ENCODE measurements around the gene FOXN3. TPM values are rescaled to one million over a fixed set of nuclear protein-coding genes. Genes with fewer than 3 reads are reported as not detected.
A peak's percentile ranks its signal among the peaks of the same experiment; 100 is the strongest.

Gene FOXN3
- total RNA-seq, 1 donor from 2014 or later: 108 TPM

DNA sequence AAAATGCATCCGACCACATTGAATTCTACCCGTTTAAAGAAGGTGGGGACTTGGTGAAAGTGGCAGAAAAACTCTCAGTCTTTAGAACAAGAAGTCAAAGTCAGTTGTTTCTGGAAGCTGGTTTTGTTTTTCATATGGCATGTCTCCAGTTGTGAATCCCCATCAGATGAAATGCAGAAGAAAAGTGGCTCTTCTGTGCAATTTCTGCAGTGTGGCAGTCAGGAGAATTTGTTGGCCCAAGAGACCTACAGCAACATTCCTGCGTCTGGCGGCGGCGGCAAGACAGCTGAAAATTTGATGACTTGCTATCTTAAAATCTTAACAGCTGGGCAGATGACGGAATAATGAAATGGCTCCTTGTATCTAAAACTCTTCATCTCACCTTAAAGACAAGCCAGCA, 201.5 kb downstream of the FOXN3 start:
- no peak for DNase-seq (ENCODE audit: low spot score)
- H3K4me1 Mint-ChIP-seq (ENCODE audit: unreplicated experiment): peaks cover 23% of the 10 kb centered on the region
- H3K27me3 Mint-ChIP-seq (ENCODE audit: unreplicated experiment): peaks cover 1% of the 10 kb centered on the region
- peaks cover 22% of the 10 kb centered on the region for H3K36me3 Mint-ChIP-seq (ENCODE audit: low read depth, unreplicated experiment)
- no peak overlapping the region for H3K4me3 Mint-ChIP-seq (ENCODE audit: unreplicated experiment)
- no peaks in the 10 kb centered on the region for H3K9me3 Mint-ChIP-seq (ENCODE audit: unreplicated experiment)
- TF ChIP-seq, protein P1, sequence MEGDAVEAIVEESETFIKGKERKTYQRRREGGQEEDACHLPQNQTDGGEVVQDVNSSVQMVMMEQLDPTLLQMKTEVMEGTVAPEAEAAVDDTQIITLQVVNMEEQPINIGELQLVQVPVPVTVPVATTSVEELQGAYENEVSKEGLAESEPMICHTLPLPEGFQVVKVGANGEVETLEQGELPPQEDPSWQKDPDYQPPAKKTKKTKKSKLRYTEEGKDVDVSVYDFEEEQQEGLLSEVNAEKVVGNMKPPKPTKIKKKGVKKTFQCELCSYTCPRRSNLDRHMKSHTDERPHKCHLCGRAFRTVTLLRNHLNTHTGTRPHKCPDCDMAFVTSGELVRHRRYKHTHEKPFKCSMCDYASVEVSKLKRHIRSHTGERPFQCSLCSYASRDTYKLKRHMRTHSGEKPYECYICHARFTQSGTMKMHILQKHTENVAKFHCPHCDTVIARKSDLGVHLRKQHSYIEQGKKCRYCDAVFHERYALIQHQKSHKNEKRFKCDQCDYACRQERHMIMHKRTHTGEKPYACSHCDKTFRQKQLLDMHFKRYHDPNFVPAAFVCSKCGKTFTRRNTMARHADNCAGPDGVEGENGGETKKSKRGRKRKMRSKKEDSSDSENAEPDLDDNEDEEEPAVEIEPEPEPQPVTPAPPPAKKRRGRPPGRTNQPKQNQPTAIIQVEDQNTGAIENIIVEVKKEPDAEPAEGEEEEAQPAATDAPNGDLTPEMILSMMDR (IDR thresholded peaks at IDR 0.05; ENCODE audit: unreplicated experiment): no peak
- no peak overlapping the region for H3K27ac Mint-ChIP-seq (ENCODE audit: unreplicated experiment)

DNA sequence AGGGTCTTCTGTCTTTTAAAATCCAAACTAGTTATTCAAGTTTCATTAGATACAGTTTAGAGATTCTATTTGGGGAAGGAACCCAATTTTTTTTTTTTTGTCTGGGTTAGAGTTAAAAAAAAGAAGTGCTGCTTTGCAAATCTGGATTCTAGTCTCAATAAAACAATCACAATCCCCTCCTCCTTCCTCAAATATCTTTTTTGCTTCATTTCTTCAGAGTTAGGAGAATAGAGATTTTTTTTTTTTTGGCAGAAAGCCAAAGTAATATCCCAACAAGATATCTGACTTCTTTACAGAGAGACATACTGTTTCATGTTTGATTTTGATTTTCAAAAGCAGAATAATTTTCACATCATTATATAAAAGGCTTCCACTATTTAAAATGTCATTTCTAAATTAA, 201.9 kb downstream of the FOXN3 start:
- Mint-ChIP-seq H3K4me3 (ENCODE audit: unreplicated experiment) (no peak overlapping the region), H3K9me3 (ENCODE audit: unreplicated experiment) (no peaks in the 10 kb centered on the region), H3K4me1 (ENCODE audit: unreplicated experiment) (peaks cover 22% of the 10 kb centered on the region), H3K36me3 (ENCODE audit: low read depth, unreplicated experiment) (peaks cover 19% of the 10 kb centered on the region), H3K27ac (ENCODE audit: unreplicated experiment) (no peak overlapping the region), H3K27me3 (ENCODE audit: unreplicated experiment) (peaks cover 1% of the 10 kb centered on the region)
- no peak for DNase-seq (ENCODE audit: low spot score)
- TF ChIP-seq, protein P1 (IDR thresholded peaks at IDR 0.05; ENCODE audit: unreplicated experiment): no peak

DNA sequence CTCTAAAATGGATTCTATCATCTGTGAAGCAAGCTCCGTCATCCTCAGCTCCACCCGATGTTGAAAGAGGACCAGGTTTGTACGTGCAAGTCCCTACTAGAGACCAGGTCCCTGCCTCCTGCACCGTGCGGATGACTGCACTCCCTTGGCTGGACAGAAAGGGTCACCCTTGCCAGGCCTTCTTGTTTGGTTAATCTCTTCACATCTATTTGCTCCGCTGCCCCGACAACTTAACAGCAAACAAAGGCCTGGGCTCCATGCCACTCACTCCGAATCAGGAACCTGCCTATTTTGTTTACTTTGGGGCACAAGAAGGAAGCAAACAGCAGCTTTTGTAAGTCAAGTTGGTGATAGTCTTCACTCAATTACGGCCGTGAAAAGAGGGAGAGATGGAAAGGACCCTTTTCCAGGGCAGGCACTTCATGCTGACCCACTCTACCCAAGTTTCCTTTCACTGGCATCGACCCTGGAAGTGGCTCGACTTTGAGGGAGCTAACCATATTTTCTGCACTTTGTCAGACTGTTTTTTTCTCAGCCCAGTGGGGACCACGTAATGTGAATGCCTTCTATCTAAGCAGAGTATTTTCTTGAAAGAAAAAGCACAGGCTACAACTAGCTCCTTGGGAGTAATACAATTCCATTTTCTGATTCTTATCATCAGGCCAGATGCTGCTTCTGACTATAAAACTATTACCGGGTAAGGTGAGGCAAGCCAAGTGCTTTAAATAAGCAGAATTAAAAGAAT, 202.6 kb downstream of the FOXN3 start:
- DNase-seq (ENCODE audit: low spot score): no peak
- H3K27ac Mint-ChIP-seq (ENCODE audit: unreplicated experiment): peak overlapping the region; percentile 62
- H3K9me3 Mint-ChIP-seq (ENCODE audit: unreplicated experiment): no peaks in the 10 kb centered on the region
- TF ChIP-seq, protein P1 (IDR thresholded peaks at IDR 0.05; ENCODE audit: unreplicated experiment): no peak
- peaks cover 18% of the 10 kb centered on the region for H3K36me3 Mint-ChIP-seq (ENCODE audit: low read depth, unreplicated experiment)
- H3K4me1 Mint-ChIP-seq (ENCODE audit: unreplicated experiment): peaks cover 21% of the 10 kb centered on the region
- H3K27me3 Mint-ChIP-seq (ENCODE audit: unreplicated experiment): peaks cover 1% of the 10 kb centered on the region
- no peak overlapping the region for H3K4me3 Mint-ChIP-seq (ENCODE audit: unreplicated experiment)

DNA sequence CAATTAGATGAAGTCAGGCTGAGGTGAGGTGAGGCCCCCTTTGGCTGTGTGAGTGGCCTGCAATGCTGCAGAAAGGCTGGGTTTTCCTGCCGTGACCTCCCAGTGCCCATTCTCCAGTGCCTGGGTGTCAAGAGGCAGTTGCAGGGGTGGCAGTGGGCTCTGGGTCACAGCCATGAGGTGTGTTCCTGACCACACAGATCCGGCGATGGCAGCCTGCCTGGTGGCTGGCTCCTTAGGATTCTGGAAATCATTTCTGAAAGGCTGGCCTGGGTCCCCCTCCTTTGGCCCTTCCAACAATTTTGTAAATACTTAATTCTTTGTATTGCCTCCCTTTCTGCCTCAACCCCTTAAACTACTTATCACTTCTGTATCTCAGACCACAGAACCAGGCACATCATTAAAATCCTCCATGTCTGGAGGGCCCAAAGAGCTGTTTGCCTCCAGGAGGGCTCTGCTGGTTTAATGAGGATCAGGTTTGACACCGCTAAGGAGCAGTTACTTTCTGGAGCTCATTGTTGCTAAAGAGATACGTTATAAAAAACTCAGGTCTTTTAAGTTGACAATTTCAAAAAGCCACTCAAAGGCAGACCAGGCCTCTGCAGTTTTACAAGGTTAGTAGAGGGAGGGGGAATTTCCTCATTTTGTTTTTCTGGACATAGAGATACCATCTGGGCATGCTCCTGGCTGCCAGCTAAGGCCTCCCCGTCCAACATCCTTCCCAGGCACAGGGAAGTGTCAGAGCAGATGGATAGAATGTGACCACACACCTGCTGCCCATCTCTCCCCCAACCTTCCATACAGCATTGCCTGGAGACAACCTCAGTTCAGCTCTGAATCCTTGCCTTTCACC, 204.4 kb downstream of the FOXN3 start:
- H3K4me1 Mint-ChIP-seq (ENCODE audit: unreplicated experiment): peaks cover 17% of the 10 kb centered on the region
- no peak for DNase-seq (ENCODE audit: low spot score)
- H3K4me3 Mint-ChIP-seq (ENCODE audit: unreplicated experiment): no peak overlapping the region
- H3K9me3 Mint-ChIP-seq (ENCODE audit: unreplicated experiment): no peaks in the 10 kb centered on the region
- TF ChIP-seq, protein P1 (IDR thresholded peaks at IDR 0.05; ENCODE audit: unreplicated experiment): no peak
- H3K36me3 Mint-ChIP-seq (ENCODE audit: low read depth, unreplicated experiment): peaks cover 7% of the 10 kb centered on the region
- no peak overlapping the region for H3K27ac Mint-ChIP-seq (ENCODE audit: unreplicated experiment)
- H3K27me3 Mint-ChIP-seq (ENCODE audit: unreplicated experiment): peaks cover 2% of the 10 kb centered on the region

DNA sequence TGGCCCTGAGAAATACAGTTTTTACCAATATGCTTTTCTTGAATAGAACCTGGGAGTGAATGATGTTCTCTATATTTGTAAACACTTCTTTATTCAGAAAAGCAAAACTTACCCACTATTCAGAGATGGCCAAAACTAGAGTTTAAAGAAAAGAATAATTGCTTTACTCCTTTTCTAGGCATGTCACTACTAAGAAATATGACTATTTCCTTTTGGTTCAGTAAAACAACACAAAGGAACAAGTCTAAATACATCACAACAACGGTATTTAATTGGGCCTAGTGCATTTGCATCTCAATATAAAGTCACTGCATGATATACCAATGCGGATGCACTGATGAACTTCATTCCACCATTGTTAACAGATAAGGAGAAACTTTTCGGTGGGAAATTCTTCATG, 207.5 kb downstream of the FOXN3 start:
- Mint-ChIP-seq H3K4me1 (ENCODE audit: unreplicated experiment) (peaks cover 18% of the 10 kb centered on the region), H3K27ac (ENCODE audit: unreplicated experiment) (no peak overlapping the region), H3K9me3 (ENCODE audit: unreplicated experiment) (no peaks in the 10 kb centered on the region), H3K36me3 (ENCODE audit: low read depth, unreplicated experiment) (peaks cover 10% of the 10 kb centered on the region), H3K27me3 (ENCODE audit: unreplicated experiment) (peaks cover 2% of the 10 kb centered on the region), H3K4me3 (ENCODE audit: unreplicated experiment) (no peak overlapping the region)
- no peak for DNase-seq (ENCODE audit: low spot score)
- TF ChIP-seq, protein P1 (IDR thresholded peaks at IDR 0.05; ENCODE audit: unreplicated experiment): no peak

Data from endothelial cell (in vitro differentiated cells).